Activated T-cell treated with anti-CD3 and anti-CD28 coated beads, Interleukin-2, amount 50 U/mL, for 72 hours (primary cell): ENCODE data around the gene GMPPB. TPM values are rescaled to one million over a fixed set of nuclear protein-coding genes. Genes with fewer than 3 reads are reported as not detected.
"Not testable (repeated sequence)": the region's sequence is repeated elsewhere in the genome, so short reads cannot be mapped to it uniquely, and the experiment has no call there.

ENCODE experiments used
- ATAC-seq, 2 donors: fragments of 150-1000 bp; cut with Tn5 transposase; replicated peaks in 1 of 2; 2 replicates each; pipeline ENCODE4 v1.10.0; 2021; ENCODE audit warnings: moderate library complexity in 2 of 2, mild to moderate bottlenecking in 1 of 2
- DNase-seq, 2 donors: peaks; one replicate each; pipeline ENCODE4 v3.0.0; 2021 to 2022; ENCODE audit warnings: mixed read lengths in 1 of 2
- H3K27ac Mint-ChIP-seq: one replicate; pipeline ENCODE4 v1.8.0; 2022; ENCODE audit warnings: mild to moderate bottlenecking, moderate library complexity, mixed read lengths
- H3K27me3 Mint-ChIP-seq: one replicate; pipeline ENCODE4 v1.8.0; 2022; ENCODE audit warnings: low read depth, mixed read lengths
- H3K36me3 Mint-ChIP-seq, 2 donors: one replicate each; pipeline ENCODE4 v1.8.0; 2022; ENCODE audit warnings: mixed read lengths in 2 of 2, mild to moderate bottlenecking in 1 of 2; ENCODE audit not compliant: insufficient read depth in 2 of 2
- H3K4me1 Mint-ChIP-seq: one replicate; pipeline ENCODE4 v1.8.0; 2022; ENCODE audit warnings: low read depth, mixed read lengths
- H3K4me3 Mint-ChIP-seq, 2 donors: one replicate each; pipeline ENCODE4 v1.8.0; 2022; ENCODE audit warnings: mild to moderate bottlenecking in 2 of 2, mixed read lengths in 2 of 2, moderate library complexity in 2 of 2
- H3K9me3 Mint-ChIP-seq, 2 donors: one replicate each; pipeline ENCODE4 v1.8.0; 2022; ENCODE audit warnings: mixed read lengths in 2 of 2
- total RNA-seq, 2 donors: library from RNA; stranded (reverse); gene quantifications; one replicate each; pipeline ENCODE4 v1.2.3, GENCODE V29; 2022

GMPPB gene
- total RNA-seq, 2 donors from 2014 or later, result 22.3 to 33.4 TPM

GRCh38 chr3:49689046-49689907 is 34.5 kb downstream of the GMPPB start, which contains the start of the genes MST1 and RNF123:
Gene MST1, minus strand, starts transcription at chr3:49689474. Its CDS starts 783 bp downstream, at chr3:49688691.
Gene RNF123, plus strand, starts transcription at chr3:49689557. Its CDS starts 1,609 bp downstream, at chr3:49691166.
- Mint-ChIP-seq H3K4me1 (peaks cover 32% of the 10 kb centered on the region), H3K27ac (peak within 1 kb of the TSS; percentile 97), H3K36me3 (no peaks in the 10 kb centered on the region), H3K9me3 (no peaks in the 10 kb centered on the region), H3K4me3 (peak within 1 kb of the TSS; percentile 98 to 99), H3K27me3 (no peaks in the 10 kb centered on the region)
- DNase-seq (peak; percentile 95), ATAC-seq (peak; percentile 82 to 84)

- Mint-ChIP-seq H3K27ac (peak overlapping the region; percentile 97), H3K4me1 (peaks cover 32% of the 10 kb centered on the region), H3K4me3 (peak overlapping the region; percentile 98 to 99)
- H3K36me3 Mint-ChIP-seq, DNase-seq, H3K27me3 Mint-ChIP-seq, H3K9me3 Mint-ChIP-seq: not testable (repeated sequence)
- peak in 1 of 2 donors; percentile 2 for ATAC-seq
Observed at GRCh38 chr3:49688338-49689045, 35.3 kb downstream of the GMPPB start.

GRCh38 chr3:49687424-49687795 is 36.3 kb downstream of the GMPPB start:
- Mint-ChIP-seq H3K4me1 (peaks cover 32% of the 10 kb centered on the region), H3K4me3 (peak overlapping the region; percentile 58 to 65)
- not testable (repeated sequence) for H3K27me3 Mint-ChIP-seq, H3K9me3 Mint-ChIP-seq, H3K27ac Mint-ChIP-seq, H3K36me3 Mint-ChIP-seq, DNase-seq, ATAC-seq

GRCh38 chr3:49686769-49687423 is 36.9 kb downstream of the GMPPB start:
- DNase-seq (peak; percentile 60 to 67), ATAC-seq (peak; percentile 45 to 52)
- not testable (repeated sequence) for H3K27ac Mint-ChIP-seq, H3K36me3 Mint-ChIP-seq, H3K27me3 Mint-ChIP-seq, H3K9me3 Mint-ChIP-seq
- peak overlapping the region; percentile 58 to 65 for H3K4me3 Mint-ChIP-seq
- H3K4me1 Mint-ChIP-seq, result peaks cover 32% of the 10 kb centered on the region

DNA sequence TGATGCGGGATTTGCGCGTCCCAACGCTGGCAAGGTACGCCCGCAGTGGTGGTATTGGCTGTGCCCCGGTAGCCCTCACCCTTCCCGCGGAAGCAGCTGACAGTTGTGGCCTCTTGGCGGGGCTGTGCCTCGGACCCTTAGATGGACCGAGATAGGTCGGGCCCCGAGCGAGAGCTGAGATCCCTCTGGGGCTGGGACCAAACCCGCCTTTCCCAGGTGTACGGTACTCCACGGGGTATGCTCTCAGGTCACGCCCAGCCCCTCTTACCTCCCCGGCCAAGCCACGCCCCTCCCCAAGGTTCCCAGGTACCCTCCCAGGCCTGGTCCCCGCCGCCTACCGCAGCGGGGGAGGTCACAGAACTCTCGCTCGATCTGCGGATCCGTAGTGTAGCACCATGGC is 37.4 kb downstream of the GMPPB start:
- H3K36me3 Mint-ChIP-seq, H3K27ac Mint-ChIP-seq, H3K27me3 Mint-ChIP-seq, H3K9me3 Mint-ChIP-seq: not testable (repeated sequence)
- peak; percentile 8 to 9 for ATAC-seq
- Mint-ChIP-seq H3K4me1 (peaks cover 29% of the 10 kb centered on the region), H3K4me3 (peak overlapping the region; percentile 54 to 65)
- DNase-seq, result peak; percentile 33 to 41

DNA sequence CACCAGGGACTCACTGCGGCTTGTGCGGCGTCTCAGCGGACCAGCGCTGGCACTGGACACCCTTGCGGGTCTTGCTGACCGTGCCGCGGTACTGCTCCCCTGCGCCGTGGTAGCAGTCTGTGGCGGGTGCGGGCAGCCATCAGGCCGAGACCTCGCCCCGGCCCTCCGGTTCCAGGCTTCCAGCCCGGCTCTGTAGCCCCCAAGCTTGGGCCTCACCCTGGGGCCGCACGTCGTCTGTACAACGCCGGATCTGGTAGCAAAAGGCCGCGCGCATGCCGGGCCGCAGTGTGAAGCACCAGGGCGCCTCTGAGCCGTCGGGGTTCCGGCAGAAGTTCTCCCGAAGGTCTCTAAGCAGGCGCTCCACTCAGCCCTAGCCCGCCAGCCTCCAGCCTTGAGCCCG is 37.9 kb downstream of the GMPPB start:
- not testable (repeated sequence) for H3K9me3 Mint-ChIP-seq, H3K27me3 Mint-ChIP-seq, H3K36me3 Mint-ChIP-seq, DNase-seq, H3K27ac Mint-ChIP-seq, ATAC-seq
- Mint-ChIP-seq H3K4me3 (peak overlapping the region in 1 of 2 donors; percentile 65), H3K4me1 (peaks cover 24% of the 10 kb centered on the region)

GRCh38 chr3:49685103-49685502 is 38.6 kb downstream of the GMPPB start:
- H3K27me3 Mint-ChIP-seq, H3K27ac Mint-ChIP-seq, H3K36me3 Mint-ChIP-seq, ATAC-seq, H3K9me3 Mint-ChIP-seq, DNase-seq: not testable (repeated sequence)
- H3K4me1 Mint-ChIP-seq, result peaks cover 18% of the 10 kb centered on the region
- peak overlapping the region; percentile 16 to 53 for H3K4me3 Mint-ChIP-seq

- peaks cover 15% of the 10 kb centered on the region for H3K4me1 Mint-ChIP-seq
- not testable (repeated sequence) for H3K4me3 Mint-ChIP-seq, H3K36me3 Mint-ChIP-seq, ATAC-seq, H3K27me3 Mint-ChIP-seq, H3K9me3 Mint-ChIP-seq, H3K27ac Mint-ChIP-seq, DNase-seq
Observed at GRCh38 chr3:49684453-49684852, 39.3 kb downstream of the GMPPB start.

GRCh38 chr3:49683162-49683561 is 40.6 kb downstream of the GMPPB start:
- H3K27ac Mint-ChIP-seq, result no peak overlapping the region
- H3K4me3 Mint-ChIP-seq, result no peak overlapping the region
- H3K9me3 Mint-ChIP-seq, result no peaks in the 10 kb centered on the region
- peaks cover 4% of the 10 kb centered on the region for H3K4me1 Mint-ChIP-seq
- no peaks in the 10 kb centered on the region for H3K27me3 Mint-ChIP-seq
- ATAC-seq (no peak), DNase-seq (no peak)
- H3K36me3 Mint-ChIP-seq, result peaks cover 0 to 7% of the 10 kb centered on the region in 2 donors

DNA sequence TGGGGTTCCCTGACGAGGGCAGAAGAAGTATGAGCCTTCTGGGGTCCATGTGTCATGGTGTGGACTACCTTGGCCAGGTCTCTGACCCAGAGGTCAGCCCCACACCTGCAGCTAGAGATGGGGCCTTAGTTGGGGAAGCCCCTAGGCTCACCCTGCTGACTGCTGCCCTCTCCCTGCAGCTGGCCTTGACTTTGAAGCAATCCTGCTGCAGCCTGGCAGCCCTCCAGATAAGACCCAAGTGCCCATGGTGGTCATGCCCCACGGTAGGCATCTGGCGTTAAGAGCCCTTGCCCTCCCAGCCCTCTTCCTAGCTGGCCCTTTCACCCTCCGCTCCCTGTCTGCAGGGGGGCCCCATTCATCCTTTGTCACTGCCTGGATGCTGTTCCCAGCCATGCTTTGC is 42.2 kb downstream of the GMPPB start:
- H3K4me1 Mint-ChIP-seq, result peaks cover 4% of the 10 kb centered on the region

GRCh38 chr3:49681232-49681522 is 42.6 kb downstream of the GMPPB start:
- Mint-ChIP-seq H3K27me3 (no peaks in the 10 kb centered on the region), H3K36me3 (peaks cover 0 to 8% of the 10 kb centered on the region in 2 donors), H3K4me3 (no peak overlapping the region), H3K27ac (no peak overlapping the region), H3K4me1 (peaks cover 6% of the 10 kb centered on the region), H3K9me3 (no peaks in the 10 kb centered on the region)
- DNase-seq (no peak), ATAC-seq (no peak)

More for the DNA sequence above, 42.2 kb downstream of the GMPPB start:
- no peak for DNase-seq
- Mint-ChIP-seq H3K9me3 (no peaks in the 10 kb centered on the region), H3K27me3 (no peaks in the 10 kb centered on the region), H3K4me3 (no peak overlapping the region), H3K36me3 (peaks cover 0 to 8% of the 10 kb centered on the region in 2 donors), H3K27ac (no peak overlapping the region)
- ATAC-seq, result no peak

DNA sequence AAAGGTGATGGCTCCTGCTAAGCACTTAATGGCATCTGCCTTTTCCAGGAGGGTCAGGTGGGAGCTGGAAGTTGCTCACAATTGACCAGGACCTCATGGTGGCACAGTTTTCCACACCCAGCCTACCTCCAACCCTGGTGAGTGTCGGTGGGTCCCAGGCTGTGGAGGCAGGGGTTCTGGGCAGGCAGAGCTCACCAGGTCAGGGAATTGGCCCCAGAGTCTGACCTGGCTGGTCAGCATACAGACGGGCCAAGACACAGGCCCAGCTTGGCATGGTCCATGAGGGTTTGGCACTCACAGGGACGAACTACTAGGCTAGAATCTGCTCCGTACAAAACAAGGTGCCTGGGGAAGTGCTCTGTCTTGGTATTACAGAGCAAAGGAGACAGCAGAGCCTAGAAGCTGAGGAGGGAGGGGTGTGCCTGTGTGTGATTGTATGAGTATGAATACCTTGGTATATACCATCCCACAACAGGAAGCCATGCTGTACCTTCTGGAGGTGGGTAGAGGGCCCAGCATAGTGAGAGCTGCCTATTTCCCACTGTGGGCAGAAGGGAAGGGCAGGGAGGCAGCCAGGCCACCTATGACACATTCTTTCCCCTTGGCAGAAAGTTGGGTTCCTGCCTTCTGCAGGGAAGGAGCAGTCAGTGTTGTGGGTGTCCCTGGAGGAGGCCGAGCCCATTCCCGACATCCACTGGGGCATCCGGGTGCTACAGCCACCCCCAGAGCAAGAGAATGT is 43.1 kb downstream of the GMPPB start:
- H3K9me3 Mint-ChIP-seq, result no peaks in the 10 kb centered on the region
- H3K36me3 Mint-ChIP-seq, result peaks cover 0 to 8% of the 10 kb centered on the region in 2 donors
- DNase-seq, result no peak
- peaks cover 11% of the 10 kb centered on the region for H3K4me1 Mint-ChIP-seq
- no peak overlapping the region for H3K27ac Mint-ChIP-seq
- no peak for ATAC-seq
- no peaks in the 10 kb centered on the region for H3K27me3 Mint-ChIP-seq
- no peak overlapping the region for H3K4me3 Mint-ChIP-seq
